ENCODE results near the gene NLRP6.
"Not testable (repeated sequence)": the region's sequence is repeated elsewhere in the genome, so short reads cannot be mapped to it uniquely, and the experiment has no call there.

Gene NLRP6

GRCh38 chr11:293852-294661 is 15.8 kb downstream of the NLRP6 start:
- DNase-seq (ENCODE audit: low read depth): no peak

GRCh38 chr11:294780-295179 is 16.6 kb downstream of the NLRP6 start:
- DNase-seq (ENCODE audit: low read depth): no peak

- DNase-seq (ENCODE audit: low read depth): no peak
Observed at GRCh38 chr11:295351-296170, 17.4 kb downstream of the NLRP6 start.

GRCh38 chr11:296171-297050 is 18.2 kb downstream of the NLRP6 start:
- DNase-seq (ENCODE audit: low read depth): no peak

GRCh38 chr11:297051-297585 is 18.9 kb downstream of the NLRP6 start:
- DNase-seq (ENCODE audit: low read depth): no peak

- DNase-seq (ENCODE audit: low read depth): no peak
Observed at GRCh38 chr11:297586-298405, 19.6 kb downstream of the NLRP6 start.

GRCh38 chr11:298406-299065 is 20.3 kb downstream of the NLRP6 start:
- peak; percentile 52 for DNase-seq (ENCODE audit: low read depth)

- DNase-seq (ENCODE audit: low read depth): peak; percentile 57
Observed at GRCh38 chr11:299081-299891, 21.1 kb downstream of the NLRP6 start, which contains the start of gene IFITM5. Gene IFITM5, minus strand, starts transcription at chr11:299526. Its CDS starts 36 bp downstream, at chr11:299490.

- peak; percentile 52 for DNase-seq (ENCODE audit: low read depth)
Observed at GRCh38 chr11:299951-300735, 21.9 kb downstream of the NLRP6 start.

- DNase-seq (ENCODE audit: low read depth): no peak
Observed at GRCh38 chr11:303363-303762, 25.2 kb downstream of the NLRP6 start.

- no peak for DNase-seq (ENCODE audit: low read depth)
Observed at GRCh38 chr11:304061-304506, 25.9 kb downstream of the NLRP6 start.

GRCh38 chr11:304915-305843 is 27.0 kb downstream of the NLRP6 start:
- no peak for DNase-seq (ENCODE audit: low read depth)

- no peak for DNase-seq (ENCODE audit: low read depth)
Observed at GRCh38 chr11:305844-306211, 27.6 kb downstream of the NLRP6 start.

- DNase-seq (ENCODE audit: low read depth): no peak
Observed at GRCh38 chr11:306645-307371, 28.6 kb downstream of the NLRP6 start.

- not testable (repeated sequence) for DNase-seq (ENCODE audit: low read depth)
Observed at GRCh38 chr11:307766-308708, 29.8 kb downstream of the NLRP6 start, which contains the start of gene IFITM2. Gene IFITM2, plus strand, starts transcription at chr11:307816. Its CDS starts 377 bp downstream, at chr11:308193.

All from stimulated activated CD8-positive, alpha-beta memory T cell treated with anti-CD3 and anti-CD28 coated beads, Interleukin-12 subunit alpha, Interleukin-12 subunit beta, amount 100 ng/mL, for 1 hour (primary cell).